ENCODE measurements around the gene ICA1. TPM values are rescaled to one million over a fixed set of nuclear protein-coding genes. Genes with fewer than 3 reads are reported as not detected.

ICA1 gene
- total and polyA plus RNA-seq, 8 donors, result 19.1 to 458 (median 77.4) TPM

- Histone ChIP-seq H3K36me3 (peaks cover 0 to 21% (median 4%) of the 10 kb centered on the region in 4 donors), H3K4me1 (no peaks in the 10 kb centered on the region), H3K27me3 (no peaks in the 10 kb centered on the region), H3K27ac (no peak overlapping the region), H3K4me3 (no peak overlapping the region), H3K9me3 (no peaks in the 10 kb centered on the region)
- TF ChIP-seq POLR2AphosphoS5 (IDR thresholded peaks at IDR 0.05), result no peak
- no peak for TF ChIP-seq EP300 (IDR thresholded peaks at IDR 0.05)
- TF ChIP-seq, protein P1, sequence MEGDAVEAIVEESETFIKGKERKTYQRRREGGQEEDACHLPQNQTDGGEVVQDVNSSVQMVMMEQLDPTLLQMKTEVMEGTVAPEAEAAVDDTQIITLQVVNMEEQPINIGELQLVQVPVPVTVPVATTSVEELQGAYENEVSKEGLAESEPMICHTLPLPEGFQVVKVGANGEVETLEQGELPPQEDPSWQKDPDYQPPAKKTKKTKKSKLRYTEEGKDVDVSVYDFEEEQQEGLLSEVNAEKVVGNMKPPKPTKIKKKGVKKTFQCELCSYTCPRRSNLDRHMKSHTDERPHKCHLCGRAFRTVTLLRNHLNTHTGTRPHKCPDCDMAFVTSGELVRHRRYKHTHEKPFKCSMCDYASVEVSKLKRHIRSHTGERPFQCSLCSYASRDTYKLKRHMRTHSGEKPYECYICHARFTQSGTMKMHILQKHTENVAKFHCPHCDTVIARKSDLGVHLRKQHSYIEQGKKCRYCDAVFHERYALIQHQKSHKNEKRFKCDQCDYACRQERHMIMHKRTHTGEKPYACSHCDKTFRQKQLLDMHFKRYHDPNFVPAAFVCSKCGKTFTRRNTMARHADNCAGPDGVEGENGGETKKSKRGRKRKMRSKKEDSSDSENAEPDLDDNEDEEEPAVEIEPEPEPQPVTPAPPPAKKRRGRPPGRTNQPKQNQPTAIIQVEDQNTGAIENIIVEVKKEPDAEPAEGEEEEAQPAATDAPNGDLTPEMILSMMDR (IDR thresholded peaks at IDR 0.05), result no peak
- TF ChIP-seq POLR2A (IDR thresholded peaks at IDR 0.05), result no peak
- DNase-seq, result no peak
- intact Hi-C loops (cut with DNase I; ENCODE audit: low total_unique reads), result no loop called here
- WGBS, 5 donors, result 87 to 97% (median 92%) methylated on average over 12 of the region's 12 CpGs
These were observed 125.8 kb downstream of the ICA1 start for GRCh38 chr7:8136051-8136730.

DNA sequence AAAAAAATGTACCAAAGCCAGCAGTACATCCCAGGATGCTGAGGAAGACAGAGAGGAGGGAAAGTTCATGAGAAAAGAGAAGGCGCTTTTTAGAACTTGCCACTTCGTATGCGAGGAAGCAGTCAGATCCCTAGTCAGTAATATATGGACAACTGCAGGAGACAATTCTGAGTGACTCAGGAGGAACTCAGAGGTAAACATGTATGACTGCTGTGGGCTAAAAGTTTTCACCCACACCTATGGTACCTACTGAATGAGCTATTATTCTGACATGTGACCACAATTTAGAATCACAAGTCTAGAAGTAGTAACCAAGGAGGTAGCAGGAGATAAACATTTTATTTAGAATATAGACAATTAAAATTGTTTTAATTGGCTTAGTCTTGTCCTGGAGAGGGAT, 126.5 kb downstream of the ICA1 start:
- no peak for DNase-seq
- 95 to 98% (median 97%) methylated on average over 3 of the region's 3 CpGs for WGBS, 5 donors
- no peak for TF ChIP-seq POLR2AphosphoS5 (IDR thresholded peaks at IDR 0.05)
- no peak for TF ChIP-seq EP300 (IDR thresholded peaks at IDR 0.05)
- TF ChIP-seq POLR2A (IDR thresholded peaks at IDR 0.05), result no peak
- TF ChIP-seq, protein P1 (IDR thresholded peaks at IDR 0.05), result no peak
- Histone ChIP-seq H3K9me3 (no peaks in the 10 kb centered on the region), H3K27me3 (no peaks in the 10 kb centered on the region), H3K4me3 (no peak overlapping the region), H3K27ac (no peak overlapping the region), H3K36me3 (peaks cover 0 to 19% (median under 1%) of the 10 kb centered on the region in 4 donors), H3K4me1 (no peaks in the 10 kb centered on the region)
- intact Hi-C loops (cut with DNase I; ENCODE audit: low total_unique reads), result no loop called here

- 68 to 79% (median 76%) methylated on average over 10 of the region's 10 CpGs for WGBS, 5 donors
- no peak for DNase-seq
- Histone ChIP-seq H3K27me3 (no peaks in the 10 kb centered on the region), H3K4me3 (no peak overlapping the region), H3K9me3 (no peaks in the 10 kb centered on the region), H3K4me1 (no peaks in the 10 kb centered on the region), H3K27ac (no peak overlapping the region), H3K36me3 (peaks cover 0 to 18% (median 3%) of the 10 kb centered on the region in 4 donors)
- intact Hi-C loops (cut with DNase I; ENCODE audit: low total_unique reads), result no loop called here
- TF ChIP-seq POLR2AphosphoS5 (IDR thresholded peaks at IDR 0.05), result no peak
- TF ChIP-seq, protein P1 (IDR thresholded peaks at IDR 0.05), result no peak
- no peak for TF ChIP-seq POLR2A (IDR thresholded peaks at IDR 0.05)
- TF ChIP-seq EP300 (IDR thresholded peaks at IDR 0.05), result no peak
These were observed 127.8 kb downstream of the ICA1 start for GRCh38 chr7:8134089-8134733.

GRCh38 chr7:8133188-8133848, 128.6 kb downstream of the ICA1 start:
- no peak for TF ChIP-seq POLR2A (IDR thresholded peaks at IDR 0.05)
- TF ChIP-seq, protein P1 (IDR thresholded peaks at IDR 0.05), result no peak
- TF ChIP-seq EP300 (IDR thresholded peaks at IDR 0.05), result no peak
- TF ChIP-seq POLR2AphosphoS5 (IDR thresholded peaks at IDR 0.05), result no peak
- no peak overlapping the region for H3K27ac ChIP-seq
- H3K36me3 ChIP-seq, result peaks cover 0 to 14% (median 5%) of the 10 kb centered on the region in 4 donors
- H3K4me1 ChIP-seq, result no peaks in the 10 kb centered on the region
- intact Hi-C loops (cut with DNase I; ENCODE audit: low total_unique reads), result no loop called here
- H3K9me3 ChIP-seq, result no peaks in the 10 kb centered on the region
- H3K4me3 ChIP-seq, result no peak overlapping the region
- WGBS, 5 donors, result 91 to 97% (median 95%) methylated on average over 2 of the region's 2 CpGs
- no peaks in the 10 kb centered on the region for H3K27me3 ChIP-seq
- DNase-seq, result no peak

Measured in stomach (tissue), 9 donors.